ENCODE measurements around the gene LENEP.

LENEP gene

GRCh38 chr1:155015527-155016230 is 22.3 kb downstream of the LENEP start:
- peaks cover 68 to 75% of the 10 kb centered on the region in 2 experiments for H3K4me1 ChIP-seq (ENCODE audit: control insufficient read depth in 1 of 2, insufficient read depth in 1 of 2, low read depth in 1 of 2, low read length in 1 of 2)
- H3K27me3 ChIP-seq, result no peaks in the 10 kb centered on the region
- H3K36me3 ChIP-seq, result peaks cover 86% of the 10 kb centered on the region
- peak overlapping the region in 1 of 2 experiments; percentile 65 for H3K4me3 ChIP-seq (ENCODE audit: low read depth in 1 of 2, low read length in 1 of 2)
- TF ChIP-seq, protein P1, sequence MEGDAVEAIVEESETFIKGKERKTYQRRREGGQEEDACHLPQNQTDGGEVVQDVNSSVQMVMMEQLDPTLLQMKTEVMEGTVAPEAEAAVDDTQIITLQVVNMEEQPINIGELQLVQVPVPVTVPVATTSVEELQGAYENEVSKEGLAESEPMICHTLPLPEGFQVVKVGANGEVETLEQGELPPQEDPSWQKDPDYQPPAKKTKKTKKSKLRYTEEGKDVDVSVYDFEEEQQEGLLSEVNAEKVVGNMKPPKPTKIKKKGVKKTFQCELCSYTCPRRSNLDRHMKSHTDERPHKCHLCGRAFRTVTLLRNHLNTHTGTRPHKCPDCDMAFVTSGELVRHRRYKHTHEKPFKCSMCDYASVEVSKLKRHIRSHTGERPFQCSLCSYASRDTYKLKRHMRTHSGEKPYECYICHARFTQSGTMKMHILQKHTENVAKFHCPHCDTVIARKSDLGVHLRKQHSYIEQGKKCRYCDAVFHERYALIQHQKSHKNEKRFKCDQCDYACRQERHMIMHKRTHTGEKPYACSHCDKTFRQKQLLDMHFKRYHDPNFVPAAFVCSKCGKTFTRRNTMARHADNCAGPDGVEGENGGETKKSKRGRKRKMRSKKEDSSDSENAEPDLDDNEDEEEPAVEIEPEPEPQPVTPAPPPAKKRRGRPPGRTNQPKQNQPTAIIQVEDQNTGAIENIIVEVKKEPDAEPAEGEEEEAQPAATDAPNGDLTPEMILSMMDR (IDR thresholded peaks at IDR 0.05), result no peak
- H3K9me3 ChIP-seq, result no peaks in the 10 kb centered on the region
- H3K27ac ChIP-seq, result peak overlapping the region; percentile 97

DNA sequence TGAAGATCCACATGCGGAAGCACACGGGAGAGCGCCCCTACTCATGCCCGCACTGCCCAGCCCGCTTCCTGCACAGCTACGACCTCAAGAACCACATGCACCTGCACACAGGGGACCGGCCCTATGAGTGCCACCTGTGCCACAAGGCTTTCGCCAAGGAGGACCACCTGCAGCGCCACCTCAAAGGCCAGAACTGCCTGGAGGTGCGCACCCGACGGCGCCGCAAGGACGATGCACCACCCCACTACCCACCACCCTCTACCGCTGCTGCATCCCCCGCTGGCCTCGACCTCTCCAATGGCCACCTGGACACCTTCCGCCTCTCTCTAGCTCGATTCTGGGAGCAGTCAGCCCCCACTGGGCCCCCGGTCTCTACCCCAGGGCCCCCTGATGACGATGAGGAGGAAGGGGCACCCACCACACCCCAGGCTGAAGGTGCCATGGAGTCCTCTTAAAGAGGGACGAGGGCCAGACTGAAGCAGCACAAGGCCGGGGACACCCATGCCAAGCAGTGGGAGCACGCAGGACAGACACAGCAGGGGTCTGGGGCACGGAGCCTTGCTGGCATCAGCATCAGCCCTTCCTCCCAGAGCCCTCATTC is 22.9 kb downstream of the LENEP start:
- Histone ChIP-seq H3K4me3 (ENCODE audit: low read depth in 1 of 2, low read length in 1 of 2) (peak overlapping the region; percentile 41 to 65), H3K36me3 (peaks cover 81% of the 10 kb centered on the region), H3K9me3 (no peaks in the 10 kb centered on the region), H3K4me1 (ENCODE audit: control insufficient read depth in 1 of 2, insufficient read depth in 1 of 2, low read depth in 1 of 2, low read length in 1 of 2) (peaks cover 62 to 68% of the 10 kb centered on the region in 2 experiments), H3K27me3 (no peaks in the 10 kb centered on the region), H3K27ac (peak overlapping the region; percentile 97)
- TF ChIP-seq, protein P1 (IDR thresholded peaks at IDR 0.05), result no peak

- no peaks in the 10 kb centered on the region for H3K9me3 ChIP-seq
- peak overlapping the region; percentile 97 for H3K27ac ChIP-seq
- peaks cover 71% of the 10 kb centered on the region for H3K36me3 ChIP-seq
- TF ChIP-seq, protein P1 (IDR thresholded peaks at IDR 0.05), result peak; percentile 95
- no peaks in the 10 kb centered on the region for H3K27me3 ChIP-seq
- peak overlapping the region; percentile 41 to 65 for H3K4me3 ChIP-seq (ENCODE audit: low read depth in 1 of 2, low read length in 1 of 2)
- H3K4me1 ChIP-seq (ENCODE audit: control insufficient read depth in 1 of 2, insufficient read depth in 1 of 2, low read depth in 1 of 2, low read length in 1 of 2), result peaks cover 52 to 59% of the 10 kb centered on the region in 2 experiments
These were observed 23.9 kb downstream of the LENEP start for GRCh38 chr1:155017041-155017945.

GRCh38 chr1:155017946-155018316 is 24.5 kb downstream of the LENEP start:
- peaks cover 69% of the 10 kb centered on the region for H3K36me3 ChIP-seq
- H3K27ac ChIP-seq, result peak overlapping the region; percentile 97
- peak overlapping the region; percentile 41 to 65 for H3K4me3 ChIP-seq (ENCODE audit: low read depth in 1 of 2, low read length in 1 of 2)
- H3K9me3 ChIP-seq, result no peaks in the 10 kb centered on the region
- H3K27me3 ChIP-seq, result no peaks in the 10 kb centered on the region
- TF ChIP-seq, protein P1 (IDR thresholded peaks at IDR 0.05), result no peak
- peaks cover 50 to 58% of the 10 kb centered on the region in 2 experiments for H3K4me1 ChIP-seq (ENCODE audit: control insufficient read depth in 1 of 2, insufficient read depth in 1 of 2, low read depth in 1 of 2, low read length in 1 of 2)

DNA sequence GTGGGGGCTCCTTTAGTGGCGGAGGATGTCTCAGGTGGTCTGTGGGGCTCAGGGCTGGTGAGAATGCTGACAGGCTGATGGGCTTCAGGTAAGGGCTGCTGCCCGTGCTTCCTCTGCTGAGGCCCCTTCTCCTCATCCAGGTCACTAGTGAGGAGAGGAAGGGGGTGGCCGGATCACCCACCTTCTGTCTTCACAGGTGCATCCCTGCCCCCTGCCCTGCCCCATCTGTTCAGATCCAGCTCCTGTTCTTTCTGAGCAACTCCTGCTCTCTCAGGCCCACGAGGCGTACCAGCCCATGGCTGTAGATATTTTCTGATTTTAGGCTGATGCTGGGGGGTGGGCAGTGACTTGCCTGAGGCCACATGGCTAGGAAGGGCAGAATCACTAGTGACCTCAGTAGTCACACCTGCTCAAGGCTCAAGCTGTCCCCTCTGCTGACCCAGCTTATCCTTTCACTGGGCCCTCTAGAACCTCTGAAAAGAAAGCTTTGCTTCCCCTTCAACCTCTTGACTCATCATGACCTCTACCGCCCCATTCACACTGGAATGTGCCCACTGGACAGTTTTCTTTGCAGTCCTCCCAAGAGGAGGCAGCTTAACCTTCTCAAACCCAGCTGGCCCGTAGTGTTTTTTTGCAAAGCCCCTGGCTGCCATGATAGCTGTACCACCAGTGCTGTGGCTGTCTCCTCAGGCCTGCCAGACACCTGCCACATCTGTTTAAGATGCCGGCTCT is 25.4 kb downstream of the LENEP start:
- TF ChIP-seq, protein P1 (IDR thresholded peaks at IDR 0.05), result no peak

More for the DNA sequence above, 25.4 kb downstream of the LENEP start:
- no peaks in the 10 kb centered on the region for H3K27me3 ChIP-seq
- H3K9me3 ChIP-seq, result no peaks in the 10 kb centered on the region
- H3K4me3 ChIP-seq (ENCODE audit: low read depth in 1 of 2, low read length in 1 of 2), result no peak overlapping the region
- H3K27ac ChIP-seq, result peak overlapping the region; percentile 97
- peaks cover 45 to 52% of the 10 kb centered on the region in 2 experiments for H3K4me1 ChIP-seq (ENCODE audit: control insufficient read depth in 1 of 2, insufficient read depth in 1 of 2, low read depth in 1 of 2, low read length in 1 of 2)
- H3K36me3 ChIP-seq, result peaks cover 60% of the 10 kb centered on the region
